Measurements from ENCODE around the gene LDB2. TPM values are rescaled to one million over a fixed set of nuclear protein-coding genes. Genes with fewer than 3 reads are reported as not detected.

The LDB2 gene
- total and polyA plus RNA-seq, 2 donors (not counting 1 experiment from before 2014, with no cell fraction given), result not detected

DNA sequence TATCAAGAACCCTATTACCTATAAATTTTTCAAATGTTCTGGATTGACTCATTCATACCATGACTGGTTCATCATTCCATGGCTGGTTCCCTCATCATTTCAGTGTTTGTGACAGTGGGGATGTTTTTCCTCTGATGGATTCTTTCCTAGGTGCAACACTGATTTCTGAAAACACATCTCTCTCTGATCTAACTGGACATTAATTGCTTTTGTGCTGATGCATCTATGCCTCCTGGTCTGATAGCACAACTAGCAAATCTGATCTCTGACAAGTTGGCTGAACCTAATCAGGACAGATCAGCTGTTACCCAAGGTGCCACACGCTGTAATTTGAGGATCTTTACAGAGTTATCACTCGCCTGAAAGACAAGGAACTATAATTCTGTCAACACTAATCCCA lies 140.2 kb downstream of the LDB2 start:
- Histone ChIP-seq H3K27me3 (replicated peaks in 1 of 4; ENCODE audit: control extremely low read depth in 1 of 4, control insufficient read depth in 3 of 4, insufficient read depth in 4 of 4, low read length in 3 of 4) (no peaks in the 10 kb centered on the region), H3K4me3 (ENCODE audit: control extremely low read depth in 1 of 5, extremely low read depth in 1 of 5, insufficient read depth in 1 of 5, low read depth in 2 of 5, low read length in 4 of 5) (no peak overlapping the region), H2AFZ (ENCODE audit: insufficient read depth, low read depth, low read length, poor library complexity, severe bottlenecking) (no peak overlapping the region), H3K4me2 (replicated peaks; ENCODE audit: low read depth, low read length, poor library complexity, severe bottlenecking) (no peak overlapping the region), H4K20me1 (ENCODE audit: control insufficient read depth, insufficient read depth, low read length, poor library complexity, severe bottlenecking) (no peaks in the 10 kb centered on the region), H3K36me3 (replicated peaks in 1 of 2; ENCODE audit: control extremely low read depth in 1 of 2, control insufficient read depth in 1 of 2, extremely low read depth in 1 of 2, insufficient read depth in 2 of 2, low read length in 1 of 2) (no peaks in the 10 kb centered on the region), H3K79me2 (ENCODE audit: control insufficient read depth, insufficient read depth, low read length) (no peaks in the 10 kb centered on the region), H3K4me1 (ENCODE audit: control insufficient read depth in 2 of 2, insufficient read depth in 2 of 2, low read length in 2 of 2) (no peaks in the 10 kb centered on the region), H3K9me3 (ENCODE audit: control extremely low read depth in 1 of 3, control insufficient read depth in 2 of 3, insufficient read depth in 1 of 3, low read length in 2 of 3) (peaks cover 0 to 2% (median 0%) of the 10 kb centered on the region in 3 donors), H3K27ac (ENCODE audit: low read length in 2 of 2) (no peak overlapping the region), H3K9ac (ENCODE audit: low read length) (no peak overlapping the region)
- CTCF ChIA-PET, result no interaction called here
- ATAC-seq (ENCODE audit: low read depth), result no peak
- POLR2A ChIA-PET, result no interaction called here
- H3K4me3 Mint-ChIP-seq, result no peak overlapping the region
- peaks cover 2% of the 10 kb centered on the region for H3K9me3 Mint-ChIP-seq (ENCODE audit: insufficient read depth)
- H3K27me3 Mint-ChIP-seq, result no peaks in the 10 kb centered on the region
- WGBS (ENCODE audit: insufficient coverage), result 71% methylated on average over 1 of the region's 2 CpGs
- no peak for TF ChIP-seq EZH2 (IDR thresholded peaks at IDR 0.05; ENCODE audit: borderline replicate concordance, insufficient read depth, low read depth, low read length, poor library complexity, severe bottlenecking)
- TF ChIP-seq CTCF (IDR thresholded peaks at IDR 0.05), result no peak
- no peaks in the 10 kb centered on the region for H3K4me1 Mint-ChIP-seq
- no peak for DNase-seq
- no peak overlapping the region for H3K27ac Mint-ChIP-seq
- intact Hi-C loops (cut with micrococcal nuclease), result no loop called here

GRCh38 chr4:16757080-16757521 lies 141.3 kb downstream of the LDB2 start:
- H3K9me3 ChIP-seq (ENCODE audit: control extremely low read depth in 1 of 3, control insufficient read depth in 2 of 3, insufficient read depth in 1 of 3, low read length in 2 of 3), result peaks cover 0 to 2% (median 0%) of the 10 kb centered on the region in 3 donors
- Mint-ChIP-seq H3K4me3 (no peak overlapping the region), H3K4me1 (no peaks in the 10 kb centered on the region), H3K27ac (no peak overlapping the region), H3K27me3 (no peaks in the 10 kb centered on the region), H3K9me3 (ENCODE audit: insufficient read depth) (no peaks in the 10 kb centered on the region)
- no peaks in the 10 kb centered on the region for H3K36me3 ChIP-seq (replicated peaks in 1 of 2; ENCODE audit: control extremely low read depth in 1 of 2, control insufficient read depth in 1 of 2, extremely low read depth in 1 of 2, insufficient read depth in 2 of 2, low read length in 1 of 2)
- H3K4me2 ChIP-seq (replicated peaks; ENCODE audit: low read depth, low read length, poor library complexity, severe bottlenecking), result no peak overlapping the region
- no peak overlapping the region for H2AFZ ChIP-seq (ENCODE audit: insufficient read depth, low read depth, low read length, poor library complexity, severe bottlenecking)
- no peaks in the 10 kb centered on the region for H4K20me1 ChIP-seq (ENCODE audit: control insufficient read depth, insufficient read depth, low read length, poor library complexity, severe bottlenecking)
- no peak overlapping the region for H3K4me3 ChIP-seq (ENCODE audit: control extremely low read depth in 1 of 5, extremely low read depth in 1 of 5, insufficient read depth in 1 of 5, low read depth in 2 of 5, low read length in 4 of 5)
- no peak overlapping the region for H3K27ac ChIP-seq (ENCODE audit: low read length in 2 of 2)
- 96% methylated on average over 12 of the region's 14 CpGs for WGBS (ENCODE audit: insufficient coverage)
- no peaks in the 10 kb centered on the region for H3K79me2 ChIP-seq (ENCODE audit: control insufficient read depth, insufficient read depth, low read length)
- H3K27me3 ChIP-seq (replicated peaks in 1 of 4; ENCODE audit: control extremely low read depth in 1 of 4, control insufficient read depth in 3 of 4, insufficient read depth in 4 of 4, low read length in 3 of 4), result no peaks in the 10 kb centered on the region
- ATAC-seq (ENCODE audit: low read depth) (no peak), DNase-seq (no peak)
- H3K9ac ChIP-seq (ENCODE audit: low read length), result no peak overlapping the region
- no peak for TF ChIP-seq EZH2 (IDR thresholded peaks at IDR 0.05; ENCODE audit: borderline replicate concordance, insufficient read depth, low read depth, low read length, poor library complexity, severe bottlenecking)
- TF ChIP-seq CTCF (IDR thresholded peaks at IDR 0.05), result no peak
- H3K4me1 ChIP-seq (ENCODE audit: control insufficient read depth in 2 of 2, insufficient read depth in 2 of 2, low read length in 2 of 2), result no peaks in the 10 kb centered on the region
- ChIA-PET CTCF (no interaction called here), POLR2A (no interaction called here)
- intact Hi-C loops (cut with micrococcal nuclease), result no loop called here
